GM23248 (cell line): ENCODE data around the gene CCDC197.

Experiments used
- EZH2 ChIP-seq: fragments of 200-600 bp; sonication (generic); IDR thresholded peaks from 2 replicates; pipeline ENCODE4 v1.6.1; 2018; ENCODE audit warnings: antibody characterized with exemption, mild to moderate bottlenecking; ENCODE audit not compliant: insufficient read depth, poor library complexity, severe bottlenecking
- EZH2phosphoT487 ChIP-seq: fragments of 200-600 bp; sonication (generic); IDR thresholded peaks from 2 replicates; pipeline ENCODE4 v1.6.1; 2018; ENCODE audit warnings: antibody characterized with exemption, moderate library complexity, mild to moderate bottlenecking, low read depth; ENCODE audit not compliant: insufficient read depth

DNA sequence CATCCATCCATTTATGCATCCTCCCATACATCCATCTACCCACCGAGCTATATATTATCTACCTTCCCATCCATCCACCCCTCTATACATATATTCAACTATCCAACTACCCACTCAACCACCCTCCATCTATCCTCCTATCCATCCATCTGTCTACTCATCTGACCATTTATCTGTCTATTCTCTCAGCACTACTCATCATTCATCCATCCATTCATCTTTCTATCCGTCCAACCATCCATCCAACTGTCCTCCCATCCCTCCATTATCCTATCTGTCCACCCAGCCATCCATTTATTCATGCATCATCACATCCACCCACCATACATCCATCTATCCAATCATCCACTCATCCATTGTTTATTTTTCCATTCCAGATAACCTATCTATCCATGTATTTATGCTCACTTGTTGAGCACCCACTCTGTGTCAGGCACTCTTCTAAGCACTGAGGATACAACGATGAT is 32.2 kb upstream of the CCDC197 start:
- TF ChIP-seq EZH2 (no peak), EZH2phosphoT487 (no peak)
